HEK293 (cell line): ENCODE measurements around the gene CTBP1.

Source experiments
- CTCF ChIA-PET: fragments of 350-600 bp; formaldehyde crosslinking; extraction: SDS; loops from one replicate; lab custom pipeline; 2021; ENCODE audit warnings: antibody characterized with exemption; lab: Yijun Ruan, JAX
- POLR2A ChIA-PET: fragments of 300-600 bp; formaldehyde crosslinking; extraction: SDS; loops from one replicate; lab custom pipeline; 2020; ENCODE audit warnings: antibody characterized with exemption, inconsistent platforms; lab: Yijun Ruan, JAX
- H3K27ac ChIP-seq: fragments of 200-500 bp; sonication (Bioruptor generic); 2 replicates; pipeline ENCODE4 v1.5.1; 2014; ENCODE audit warnings: low read depth, low read length, control low read depth, inconsistent platforms; ENCODE audit errors: extremely low read depth
- H3K36me3 ChIP-seq, 2 experiments: fragments of 200-500 bp in 1 of 2; sonication (Bioruptor generic) in 1 of 2; 1 replicate in 1 of 2; 2 replicates in 1 of 2; pipeline ENCODE4 v1.5.1; 2014 to 2017; ENCODE audit warnings: inconsistent platforms in 2 of 2, low read length in 2 of 2; ENCODE audit not compliant: control insufficient read depth in 2 of 2, insufficient read depth in 1 of 2
- H3K4me1 ChIP-seq: fragments of 200-500 bp; sonication (Bioruptor generic); 2 replicates; pipeline ENCODE4 v1.5.1; 2014; ENCODE audit warnings: mild to moderate bottlenecking, low read length, inconsistent platforms; ENCODE audit not compliant: control insufficient read depth, insufficient read depth
- H3K4me3 ChIP-seq: 2 replicates; pipeline ENCODE4 v1.5.1; 2011; ENCODE audit warnings: low read depth, mild to moderate bottlenecking, control low read depth, low read length, moderate library complexity
- H3K9me3 ChIP-seq: fragments of 200-500 bp; sonication (Bioruptor generic); 2 replicates; pipeline ENCODE4 v1.5.1; 2014; ENCODE audit warnings: low read depth, low read length, inconsistent platforms; ENCODE audit not compliant: control insufficient read depth, insufficient read depth
- EGR2 ChIP-seq: fragments of 450-650 bp; formaldehyde crosslinking; IDR thresholded peaks from 2 replicates; pipeline ENCODE4 v1.5.1; 2016; ENCODE audit warnings: low read depth, missing biosample characterization, missing genetic modification characterization
- GLIS1 ChIP-seq: fragments of 450-650 bp; formaldehyde crosslinking; IDR thresholded peaks from 2 replicates; pipeline ENCODE4 v1.5.1; 2016; ENCODE audit warnings: missing biosample characterization, missing genetic modification characterization
- HOXC10 ChIP-seq: sonication (generic); formaldehyde crosslinking; IDR thresholded peaks from 2 replicates; pipeline ENCODE4 v1.8.1; 2023; ENCODE audit warnings: mild to moderate bottlenecking, missing genetic modification reagents
- KLF1 ChIP-seq: fragments of 450-650 bp; formaldehyde crosslinking; IDR thresholded peaks from 2 replicates; pipeline ENCODE4 v1.5.1; 2016; ENCODE audit warnings: missing biosample characterization, missing genetic modification characterization
- REPIN1 ChIP-seq: fragments of 450-650 bp; formaldehyde crosslinking; IDR thresholded peaks from 2 replicates; pipeline ENCODE4 v1.5.1; 2017; ENCODE audit warnings: missing biosample characterization, missing genetic modification characterization, low read depth
- SCRT2 ChIP-seq: fragments of 450-650 bp; formaldehyde crosslinking; IDR thresholded peaks from 2 replicates; pipeline ENCODE4 v1.5.1; 2016; ENCODE audit warnings: missing biosample characterization, missing genetic modification characterization
- WT1 ChIP-seq: fragments of 450-650 bp; formaldehyde crosslinking; IDR thresholded peaks from 2 replicates; pipeline ENCODE4 v1.5.1; 2016; ENCODE audit warnings: missing biosample characterization, missing genetic modification characterization
- ZFP3 ChIP-seq: fragments of 450-650 bp; formaldehyde crosslinking; IDR thresholded peaks from 2 replicates; pipeline ENCODE4 v1.5.1; 2016; ENCODE audit warnings: low read depth, missing biosample characterization, missing genetic modification characterization
- ZNF155 ChIP-seq: fragments of 450-650 bp; formaldehyde crosslinking; IDR thresholded peaks from 2 replicates; pipeline ENCODE4 v1.5.1; 2016; ENCODE audit warnings: missing biosample characterization, missing genetic modification characterization
- ZNF174 ChIP-seq: fragments of 450-650 bp; formaldehyde crosslinking; IDR thresholded peaks from 2 replicates; pipeline ENCODE4 v1.5.0; 2017; ENCODE audit warnings: missing biosample characterization, mild to moderate bottlenecking, missing genetic modification characterization
- ZNF184 ChIP-seq: fragments of 450-650 bp; IDR thresholded peaks from 2 replicates; pipeline ENCODE4 v1.5.1; 2018; ENCODE audit warnings: missing biosample characterization, mild to moderate bottlenecking, missing genetic modification characterization
- ZNF391 ChIP-seq: fragments of 450-650 bp; formaldehyde crosslinking; IDR thresholded peaks from 2 replicates; pipeline ENCODE4 v1.5.1; 2016; ENCODE audit warnings: low read depth, missing biosample characterization, missing genetic modification characterization, borderline replicate concordance
- ZNF530 ChIP-seq: fragments of 450-650 bp; formaldehyde crosslinking; IDR thresholded peaks from 2 replicates; pipeline ENCODE4 v1.5.1; 2016; ENCODE audit warnings: low read depth, missing biosample characterization, missing genetic modification characterization
- ZNF548 ChIP-seq: fragments of 450-650 bp; formaldehyde crosslinking; IDR thresholded peaks from 2 replicates; pipeline ENCODE4 v1.5.1; 2016; ENCODE audit warnings: missing biosample characterization, missing genetic modification characterization
- ZNF571 ChIP-seq: fragments of 450-650 bp; formaldehyde crosslinking; IDR thresholded peaks from 2 replicates; pipeline ENCODE4 v1.5.0; 2017; ENCODE audit warnings: missing biosample characterization, missing genetic modification characterization
- ZNF670 ChIP-seq: fragments of 450-650 bp; formaldehyde crosslinking; IDR thresholded peaks from 2 replicates; pipeline ENCODE4 v1.5.1; 2016; ENCODE audit warnings: missing biosample characterization, missing genetic modification characterization, low read depth
- TF ChIP-seq, protein P1 (sequence below): fragments of 450-650 bp; formaldehyde crosslinking; IDR thresholded peaks from 2 replicates; pipeline ENCODE4 v1.5.1; 2016; ENCODE audit warnings: missing biosample characterization, missing genetic modification characterization, borderline replicate concordance
- TF ChIP-seq, protein P2 (sequence below): fragments of 450-650 bp; formaldehyde crosslinking; IDR thresholded peaks from 2 replicates; pipeline ENCODE4; 2016; ENCODE audit warnings: missing biosample characterization, missing genetic modification characterization
- TF ChIP-seq, protein P3 (sequence below): fragments of 450-650 bp; formaldehyde crosslinking; IDR thresholded peaks from 2 replicates; pipeline ENCODE4 v1.5.1; 2017; ENCODE audit warnings: missing biosample characterization, missing genetic modification characterization

Gene CTBP1

DNA sequence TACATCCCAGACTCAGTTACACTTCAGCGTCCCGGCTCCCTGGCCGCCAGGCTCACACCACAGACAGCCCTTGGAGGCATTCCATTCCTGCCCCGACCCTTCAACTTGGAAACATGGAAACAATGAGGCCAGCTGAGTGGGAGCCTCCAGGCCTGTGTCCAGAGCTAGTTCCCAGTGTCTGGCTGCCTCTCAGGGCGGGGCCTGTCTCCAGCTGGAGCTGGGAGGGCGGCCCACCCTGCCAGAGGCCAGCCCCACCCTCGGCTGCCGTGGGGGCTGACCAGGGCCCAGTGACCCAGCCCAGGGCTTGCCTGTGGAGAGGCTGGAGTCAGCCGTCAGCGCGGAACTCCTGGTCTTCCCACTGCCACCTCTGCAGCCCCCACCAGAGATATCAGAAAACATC lies 39.1 kb downstream of the CTBP1 start:
- POLR2A ChIA-PET = no interaction called here
- CTCF ChIA-PET = no interaction called here
- H3K27ac ChIP-seq = no peak overlapping the region
- no peaks in the 10 kb centered on the region for H3K4me1 ChIP-seq
- no peaks in the 10 kb centered on the region for H3K9me3 ChIP-seq
- H3K36me3 ChIP-seq = peaks cover 0 to 37% of the 10 kb centered on the region in 2 experiments; a peak in 1 of 3 replicates
- TF ChIP-seq ZNF548 (tag by site-specific recombination) (no peak), REPIN1 (tag by site-specific recombination) (no peak), ZNF530 (no peak), HOXC10 (CRISPR knock-in tag) (no peak), EGR2 (tag by site-specific recombination) (0 out of 2 replicates have a peak, but pooled peaks have one; percentile 23), ZNF670 (tag by site-specific recombination) (no peak), WT1 (tag by site-specific recombination) (no peak), ZNF571 (tag by site-specific recombination) (no peak), ZFP3 (no peak), ZNF391 (tag by site-specific recombination) (no peak), ZNF155 (tag by site-specific recombination) (no peak), KLF1 (tag by site-specific recombination) (peak; percentile 75), ZNF174 (no peak), ZNF184 (no peak)
- TF ChIP-seq, protein P1, sequence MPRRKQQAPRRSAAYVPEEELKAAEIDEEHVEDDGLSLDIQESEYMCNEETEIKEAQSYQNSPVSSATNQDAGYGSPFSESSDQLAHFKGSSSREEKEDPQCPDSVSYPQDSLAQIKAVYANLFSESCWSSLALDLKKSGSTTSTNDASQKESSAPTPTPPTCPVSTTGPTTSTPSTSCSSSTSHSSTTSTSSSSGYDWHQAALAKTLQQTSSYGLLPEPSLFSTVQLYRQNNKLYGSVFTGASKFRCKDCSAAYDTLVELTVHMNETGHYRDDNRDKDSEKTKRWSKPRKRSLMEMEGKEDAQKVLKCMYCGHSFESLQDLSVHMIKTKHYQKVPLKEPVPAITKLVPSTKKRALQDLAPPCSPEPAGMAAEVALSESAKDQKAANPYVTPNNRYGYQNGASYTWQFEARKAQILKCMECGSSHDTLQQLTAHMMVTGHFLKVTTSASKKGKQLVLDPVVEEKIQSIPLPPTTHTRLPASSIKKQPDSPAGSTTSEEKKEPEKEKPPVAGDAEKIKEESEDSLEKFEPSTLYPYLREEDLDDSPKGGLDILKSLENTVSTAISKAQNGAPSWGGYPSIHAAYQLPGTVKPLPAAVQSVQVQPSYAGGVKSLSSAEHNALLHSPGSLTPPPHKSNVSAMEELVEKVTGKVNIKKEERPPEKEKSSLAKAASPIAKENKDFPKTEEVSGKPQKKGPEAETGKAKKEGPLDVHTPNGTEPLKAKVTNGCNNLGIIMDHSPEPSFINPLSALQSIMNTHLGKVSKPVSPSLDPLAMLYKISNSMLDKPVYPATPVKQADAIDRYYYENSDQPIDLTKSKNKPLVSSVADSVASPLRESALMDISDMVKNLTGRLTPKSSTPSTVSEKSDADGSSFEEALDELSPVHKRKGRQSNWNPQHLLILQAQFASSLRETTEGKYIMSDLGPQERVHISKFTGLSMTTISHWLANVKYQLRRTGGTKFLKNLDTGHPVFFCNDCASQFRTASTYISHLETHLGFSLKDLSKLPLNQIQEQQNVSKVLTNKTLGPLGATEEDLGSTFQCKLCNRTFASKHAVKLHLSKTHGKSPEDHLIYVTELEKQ (tag by site-specific recombination) = no peak
- TF ChIP-seq, protein P2, sequence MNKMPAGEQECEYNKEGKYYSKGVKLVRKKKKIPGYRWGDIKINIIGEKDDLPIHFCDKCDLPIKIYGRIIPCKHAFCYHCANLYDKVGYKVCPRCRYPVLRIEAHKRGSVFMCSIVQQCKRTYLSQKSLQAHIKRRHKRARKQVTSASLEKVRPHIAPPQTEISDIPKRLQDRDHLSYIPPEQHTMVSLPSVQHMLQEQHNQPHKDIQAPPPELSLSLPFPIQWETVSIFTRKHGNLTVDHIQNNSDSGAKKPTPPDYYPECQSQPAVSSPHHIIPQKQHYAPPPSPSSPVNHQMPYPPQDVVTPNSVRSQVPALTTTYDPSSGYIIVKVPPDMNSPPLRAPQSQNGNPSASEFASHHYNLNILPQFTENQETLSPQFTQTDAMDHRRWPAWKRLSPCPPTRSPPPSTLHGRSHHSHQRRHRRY = no peak
- no peak overlapping the region for H3K4me3 ChIP-seq

DNA sequence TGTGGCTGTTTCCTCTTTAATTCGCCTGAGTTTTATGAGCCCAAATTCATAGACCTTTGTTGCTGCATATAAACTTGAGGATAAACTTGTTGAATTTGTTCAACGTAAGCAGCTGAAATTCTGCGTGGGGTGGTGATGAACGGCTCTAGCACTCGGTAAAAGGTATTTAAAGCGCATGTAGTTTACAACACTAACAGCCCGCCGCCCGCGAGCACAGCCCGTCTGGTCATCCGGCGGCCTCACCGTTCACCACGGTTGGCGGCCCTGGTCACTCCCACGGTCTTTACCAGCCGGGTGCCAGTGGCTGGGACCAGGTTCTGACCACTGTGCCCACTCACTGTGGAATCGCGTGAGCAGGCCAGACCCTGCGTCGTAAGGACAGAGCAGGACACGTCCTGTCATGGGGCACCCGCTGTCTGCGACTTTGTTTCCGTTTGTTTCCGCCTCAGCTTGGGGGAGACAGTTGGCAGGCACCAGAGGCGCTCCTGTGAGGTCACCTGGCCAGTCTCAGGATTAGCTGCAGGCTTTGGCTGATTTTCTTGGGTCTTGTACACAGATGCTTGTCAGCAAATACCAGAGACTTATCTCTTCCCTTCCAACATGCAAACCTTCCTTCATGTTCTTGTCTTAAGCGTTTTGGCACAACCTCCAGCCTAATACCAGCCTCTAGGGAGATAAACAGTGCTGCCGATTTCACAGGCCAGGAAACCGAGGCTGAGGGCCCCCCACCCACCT lies 39.8 kb downstream of the CTBP1 start:
- TF ChIP-seq SCRT2 (peak; percentile 52; the same call in 1 of the 2 replicates), WT1 (tag by site-specific recombination) (no peak)

DNA sequence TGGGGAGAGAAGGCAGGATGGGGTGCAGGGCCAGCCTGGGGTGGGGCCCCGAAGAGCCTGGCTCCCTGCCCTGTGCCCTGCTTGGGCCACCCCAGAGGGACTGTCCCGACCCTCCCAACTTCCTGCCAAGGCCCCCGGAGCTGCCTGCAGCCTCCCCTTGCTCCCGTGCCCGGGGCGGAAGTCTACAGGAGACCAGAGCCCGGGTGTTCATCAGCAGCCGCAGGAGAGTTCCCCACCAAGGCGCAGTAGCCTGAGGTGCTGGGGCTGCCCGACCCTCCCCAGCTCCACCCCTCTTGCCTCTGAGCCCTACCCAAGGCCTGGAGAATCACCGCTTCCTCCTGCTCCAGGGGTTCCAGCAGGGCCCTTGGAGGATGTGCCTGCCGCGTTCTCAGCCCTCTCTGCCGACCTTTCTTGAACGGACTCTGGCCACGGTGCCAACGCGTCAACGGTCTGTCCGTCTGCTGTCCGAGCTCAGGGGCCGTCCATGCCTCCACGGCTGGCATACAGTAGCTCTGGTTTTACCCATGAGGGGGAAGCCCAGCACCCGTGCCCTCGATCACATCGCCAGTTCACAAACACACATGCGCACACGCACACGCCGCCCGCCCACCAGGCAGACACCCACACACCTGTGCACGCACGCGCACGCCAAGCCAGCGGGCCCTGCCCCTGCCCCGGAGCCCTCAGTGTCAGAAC lies 40.5 kb downstream of the CTBP1 start:
- Histone ChIP-seq H3K27ac (no peak overlapping the region), H3K4me1 (no peaks in the 10 kb centered on the region), H3K9me3 (no peaks in the 10 kb centered on the region), H3K36me3 (peaks cover 0 to 22% of the 10 kb centered on the region in 2 experiments; a peak in 1 of 3 replicates), H3K4me3 (no peak overlapping the region)
- ChIA-PET CTCF (no interaction called here), POLR2A (no interaction called here)
- TF ChIP-seq, protein P3, sequence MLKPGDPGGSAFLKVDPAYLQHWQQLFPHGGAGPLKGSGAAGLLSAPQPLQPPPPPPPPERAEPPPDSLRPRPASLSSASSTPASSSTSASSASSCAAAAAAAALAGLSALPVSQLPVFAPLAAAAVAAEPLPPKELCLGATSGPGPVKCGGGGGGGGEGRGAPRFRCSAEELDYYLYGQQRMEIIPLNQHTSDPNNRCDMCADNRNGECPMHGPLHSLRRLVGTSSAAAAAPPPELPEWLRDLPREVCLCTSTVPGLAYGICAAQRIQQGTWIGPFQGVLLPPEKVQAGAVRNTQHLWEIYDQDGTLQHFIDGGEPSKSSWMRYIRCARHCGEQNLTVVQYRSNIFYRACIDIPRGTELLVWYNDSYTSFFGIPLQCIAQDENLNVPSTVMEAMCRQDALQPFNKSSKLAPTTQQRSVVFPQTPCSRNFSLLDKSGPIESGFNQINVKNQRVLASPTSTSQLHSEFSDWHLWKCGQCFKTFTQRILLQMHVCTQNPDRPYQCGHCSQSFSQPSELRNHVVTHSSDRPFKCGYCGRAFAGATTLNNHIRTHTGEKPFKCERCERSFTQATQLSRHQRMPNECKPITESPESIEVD (tag by site-specific recombination) = no peak
- peak; percentile 25; the same call in 1 of the 2 replicates for TF ChIP-seq GLIS1

More for the DNA sequence above, 39.8 kb downstream of the CTBP1 start:
- CTCF ChIA-PET = no interaction called here
- POLR2A ChIA-PET = no interaction called here
- H3K27ac ChIP-seq = no peak overlapping the region
- no peak overlapping the region for H3K4me3 ChIP-seq
- H3K9me3 ChIP-seq = no peaks in the 10 kb centered on the region
- H3K4me1 ChIP-seq = no peaks in the 10 kb centered on the region
- peaks cover 0 to 30% of the 10 kb centered on the region in 2 experiments; a peak in 1 of 3 replicates for H3K36me3 ChIP-seq
